GM18505 (cell line): ENCODE data around the gene C4A.
"Not testable (repeated sequence)": the region's sequence is repeated elsewhere in the genome, so short reads cannot be mapped to it uniquely, and the experiment has no call there.

Experiments
- ATAC-seq: cut with Tn5 transposase; IDR thresholded peaks from one replicate; pipeline ENCODE4 v1.9.1; 2021; ENCODE audit not compliant: unreplicated experiment
- POLR2A ChIP-seq: IDR thresholded peaks from 4 replicates; pipeline ENCODE4 v1.6.1; 2011; ENCODE audit warnings: borderline replicate concordance; ENCODE audit not compliant: insufficient read depth, insufficient read length; ENCODE audit errors: extremely low read depth

C4A gene

DNA sequence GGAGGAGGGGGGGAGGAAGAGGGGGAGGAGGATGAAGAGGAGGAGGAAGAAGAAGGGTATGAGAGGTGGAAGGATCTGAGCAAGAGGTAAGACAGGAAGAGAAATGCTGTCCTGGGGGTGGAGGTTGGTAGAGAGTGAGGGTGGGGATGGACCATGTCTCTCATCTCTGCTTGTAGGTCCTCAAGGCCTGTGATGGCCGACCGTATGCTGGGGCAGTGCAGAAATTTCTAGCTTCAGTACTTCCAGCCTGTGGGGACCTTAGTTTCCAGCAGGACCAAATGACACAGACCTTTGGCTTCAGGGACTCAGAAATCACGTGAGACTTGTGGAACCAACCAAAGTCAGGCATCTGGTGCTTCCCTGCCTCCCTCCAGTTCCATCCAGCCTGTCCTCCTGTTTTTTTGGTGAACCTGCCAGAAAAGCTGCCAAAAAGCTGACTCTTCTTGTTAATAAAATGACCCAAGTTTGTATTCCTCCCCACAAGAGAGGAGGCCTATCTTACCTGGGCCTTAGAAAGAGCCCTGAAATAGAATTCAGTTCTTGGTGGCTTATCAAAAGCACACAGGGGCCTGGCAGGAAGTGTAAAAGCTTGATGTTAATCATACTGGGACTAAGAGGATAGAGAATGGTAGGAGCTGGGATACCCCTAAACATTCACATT is 2.5 kb upstream of the C4A start:
- no peak for TF ChIP-seq POLR2A
- no peak for ATAC-seq

DNA sequence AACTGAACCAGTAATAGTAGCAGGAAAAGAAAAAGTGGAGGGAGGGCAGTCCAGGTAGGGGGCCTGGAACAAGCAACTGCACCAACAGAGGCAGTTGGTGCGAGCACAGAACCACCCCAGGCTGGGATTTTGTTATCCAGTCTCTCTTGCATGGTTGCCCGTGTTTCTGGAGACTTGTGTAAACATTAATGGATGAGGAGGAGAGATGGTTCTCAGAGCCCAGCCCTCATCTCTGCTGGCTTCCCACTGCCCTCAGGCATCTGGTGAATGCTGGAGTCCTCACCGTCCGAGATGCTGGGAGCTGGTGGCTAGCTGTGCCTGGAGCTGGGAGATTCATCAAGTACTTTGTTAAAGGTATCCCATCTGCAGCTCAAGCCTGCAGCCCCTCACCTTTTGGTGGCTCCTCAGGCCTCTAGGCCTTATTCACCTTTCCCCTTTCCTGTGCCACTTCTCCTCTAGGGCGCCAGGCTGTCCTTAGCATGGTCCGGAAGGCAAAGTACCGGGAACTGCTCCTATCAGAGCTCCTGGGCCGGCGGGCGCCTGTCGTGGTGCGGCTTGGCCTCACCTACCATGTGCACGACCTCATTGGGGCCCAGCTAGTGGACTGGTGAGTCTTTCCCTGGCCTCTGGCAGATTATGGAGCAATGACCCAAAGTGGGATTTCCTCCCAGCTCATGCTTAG is 1.5 kb upstream of the C4A start:
- ATAC-seq = not testable (repeated sequence)

DNA sequence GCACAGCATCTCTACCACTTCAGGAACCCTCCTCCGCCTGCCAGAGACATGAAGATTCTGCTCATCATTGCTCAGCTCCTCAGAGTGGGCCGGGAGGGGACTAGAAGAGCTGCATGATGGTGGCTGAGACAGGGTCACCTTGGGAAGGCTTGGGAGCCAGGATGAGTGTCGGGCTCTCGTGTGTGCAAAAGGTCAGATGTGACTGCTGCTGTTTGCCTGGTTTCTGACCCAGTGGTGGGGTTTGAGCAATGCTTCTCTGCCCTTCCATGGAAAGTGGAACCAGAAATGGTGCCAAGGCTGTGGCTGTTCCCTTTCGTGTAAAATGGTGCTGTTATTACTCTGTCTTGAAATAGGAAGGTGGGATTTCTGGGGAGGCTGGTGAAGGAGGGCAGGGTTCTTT is 859 bp upstream of the C4A start:
- not testable (repeated sequence) for ATAC-seq

DNA sequence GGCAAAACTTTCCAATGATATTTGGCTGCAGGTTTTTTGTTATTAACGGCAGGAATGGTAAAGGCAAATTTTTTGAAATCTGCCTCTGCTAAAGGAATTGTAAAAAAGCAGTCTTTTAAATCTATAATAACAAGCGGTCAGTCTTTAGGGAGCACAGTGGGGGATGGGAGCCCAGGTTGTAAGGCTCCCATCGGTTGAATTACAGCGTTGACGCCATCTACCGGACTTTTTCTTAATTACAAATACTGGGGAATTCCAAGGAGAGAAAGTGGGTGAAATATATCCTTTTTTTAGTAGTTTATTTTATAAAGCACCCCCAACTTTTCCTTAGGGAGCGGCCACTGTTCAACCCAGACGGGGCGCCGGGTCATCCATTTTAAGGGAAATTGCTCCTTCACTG is 7.5 kb downstream of the C4A start:
- not testable (repeated sequence) for ATAC-seq

DNA sequence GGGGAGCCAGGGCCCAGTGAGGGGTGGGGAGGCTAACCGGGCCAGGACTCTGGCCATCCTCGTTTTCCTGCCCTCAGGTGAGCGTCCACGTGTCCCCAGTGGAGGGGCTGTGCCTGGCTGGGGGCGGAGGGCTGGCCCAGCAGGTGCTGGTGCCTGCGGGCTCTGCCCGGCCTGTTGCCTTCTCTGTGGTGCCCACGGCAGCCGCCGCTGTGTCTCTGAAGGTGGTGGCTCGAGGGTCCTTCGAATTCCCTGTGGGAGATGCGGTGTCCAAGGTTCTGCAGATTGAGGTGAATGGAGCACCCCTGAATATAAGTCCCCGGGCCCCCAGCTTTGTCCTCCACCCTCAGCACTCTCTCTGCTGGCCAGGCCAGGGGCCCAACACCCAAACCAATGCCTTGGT is 12.6 kb downstream of the C4A start:
- ATAC-seq = not testable (repeated sequence)

DNA sequence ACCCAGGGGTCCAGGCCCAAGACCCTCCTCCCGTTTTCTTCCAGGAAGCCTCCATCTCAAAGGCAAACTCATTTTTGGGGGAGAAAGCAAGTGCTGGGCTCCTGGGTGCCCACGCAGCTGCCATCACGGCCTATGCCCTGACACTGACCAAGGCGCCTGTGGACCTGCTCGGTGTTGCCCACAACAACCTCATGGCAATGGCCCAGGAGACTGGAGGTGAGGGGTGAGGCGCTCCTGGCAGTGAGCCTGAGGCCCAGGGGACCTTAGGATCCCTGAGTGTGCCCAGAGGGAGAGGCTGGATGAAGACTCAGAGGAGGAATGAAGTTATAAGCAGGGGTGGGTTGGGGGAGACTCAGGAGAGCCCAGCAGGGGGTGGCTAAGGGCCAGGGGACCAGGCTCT is 14.5 kb downstream of the C4A start:
- not testable (repeated sequence) for ATAC-seq

DNA sequence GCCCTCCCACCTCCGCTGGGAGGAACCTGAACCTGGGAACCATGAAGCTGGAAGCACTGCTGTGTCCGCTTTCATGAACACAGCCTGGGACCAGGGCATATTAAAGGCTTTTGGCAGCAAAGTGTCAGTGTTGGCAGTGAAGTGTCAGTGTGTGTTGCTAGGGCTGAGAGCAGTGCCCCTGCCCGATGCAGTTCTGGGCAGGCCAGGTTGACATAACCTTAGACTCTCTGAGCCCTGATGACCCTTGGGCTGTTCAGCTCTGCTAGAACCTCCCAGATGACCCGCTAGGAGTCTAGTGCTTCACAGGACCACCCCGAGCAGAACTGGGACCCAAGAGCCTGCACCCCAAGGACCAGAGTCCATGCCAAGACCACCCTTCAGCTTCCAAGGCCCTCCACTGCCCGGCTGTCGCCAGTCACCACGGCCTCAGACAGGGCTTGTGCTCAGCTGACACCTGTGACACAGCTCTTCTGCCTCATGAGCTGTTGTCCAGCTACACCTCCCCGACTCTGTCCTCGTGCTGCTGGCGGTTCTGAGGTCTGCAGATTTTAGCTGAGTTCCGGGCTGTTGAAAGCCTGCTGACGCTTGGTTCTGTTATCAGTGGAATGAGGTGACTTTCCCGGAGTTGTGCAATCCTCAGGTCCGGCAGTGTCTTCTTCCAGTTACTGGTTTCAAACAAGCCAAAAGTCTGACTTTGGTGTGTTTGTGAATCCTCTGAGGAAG is 20.9 kb downstream of the C4A start:
- ATAC-seq = not testable (repeated sequence)

DNA sequence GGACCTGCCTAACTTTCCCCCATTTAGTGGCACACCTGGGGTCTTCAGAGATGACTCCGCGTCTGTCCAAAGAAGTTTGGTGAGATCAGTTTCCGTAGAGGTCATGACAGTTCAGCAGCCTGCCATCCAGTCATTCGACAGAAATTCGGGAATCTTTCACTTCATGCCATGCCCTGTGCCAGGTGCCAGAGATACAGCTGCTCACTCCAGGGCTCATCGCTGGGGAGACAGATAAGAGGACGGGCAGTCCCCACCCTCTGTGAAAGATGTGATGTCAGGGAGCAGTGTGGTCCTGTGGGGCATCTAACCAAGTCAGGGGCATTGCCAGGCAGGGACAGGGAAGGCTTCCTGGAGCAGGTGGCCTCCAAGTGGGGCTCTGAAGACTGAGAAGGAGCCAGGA is 21.4 kb downstream of the C4A start:
- ATAC-seq = not testable (repeated sequence)

DNA sequence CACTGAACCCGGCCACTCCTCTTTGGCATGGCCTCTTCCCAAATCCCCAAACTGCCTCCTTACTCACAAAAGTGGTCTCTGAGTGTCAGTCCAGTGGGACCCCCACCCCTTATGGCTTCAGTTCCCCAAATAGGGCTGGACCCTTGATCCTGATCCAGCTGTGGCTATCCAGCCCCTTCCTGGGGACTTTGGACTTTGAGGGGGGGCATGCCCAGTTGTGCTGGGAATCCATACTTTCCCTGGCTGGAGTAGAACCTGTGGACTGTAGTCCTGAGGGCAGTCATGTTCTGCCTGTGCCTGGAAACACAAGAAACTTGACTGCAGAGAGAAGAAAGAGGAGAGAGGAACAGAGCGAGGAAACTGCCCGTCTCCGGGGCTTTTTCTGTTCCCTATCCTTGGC is 22.5 kb downstream of the C4A start:
- ATAC-seq = not testable (repeated sequence)

DNA sequence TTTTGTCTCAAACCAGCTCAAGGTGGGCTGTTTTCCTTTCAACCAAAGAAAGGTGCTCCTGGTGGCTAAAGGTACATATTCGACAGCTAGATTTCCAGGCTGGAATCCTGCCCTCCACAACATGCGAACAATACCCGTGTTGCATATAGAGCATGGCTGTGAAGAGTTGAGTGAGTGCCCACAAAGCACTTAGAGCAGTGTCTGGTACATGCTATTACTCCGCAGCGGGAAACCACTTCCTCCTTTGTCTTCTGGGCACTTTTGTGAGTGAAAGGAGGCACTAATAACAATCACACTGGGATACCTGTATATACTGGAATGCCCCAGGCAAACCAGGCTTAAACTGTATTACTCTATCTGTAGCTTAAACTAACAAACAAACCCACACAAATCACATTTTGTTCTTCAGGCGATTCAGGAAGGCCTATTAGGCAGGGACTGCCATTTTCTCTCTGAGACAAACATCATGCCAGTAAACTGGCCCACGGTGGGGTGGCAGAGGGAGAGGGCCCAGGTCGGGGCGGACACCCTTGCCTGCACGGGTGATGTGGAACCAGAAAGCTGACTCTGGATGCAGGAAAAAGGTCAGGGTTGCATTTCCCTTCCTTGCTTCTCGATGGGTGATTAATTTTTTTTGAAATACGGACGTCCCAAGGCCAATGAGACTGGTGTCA is 23.1 kb downstream of the C4A start:
- ATAC-seq = not testable (repeated sequence)

DNA sequence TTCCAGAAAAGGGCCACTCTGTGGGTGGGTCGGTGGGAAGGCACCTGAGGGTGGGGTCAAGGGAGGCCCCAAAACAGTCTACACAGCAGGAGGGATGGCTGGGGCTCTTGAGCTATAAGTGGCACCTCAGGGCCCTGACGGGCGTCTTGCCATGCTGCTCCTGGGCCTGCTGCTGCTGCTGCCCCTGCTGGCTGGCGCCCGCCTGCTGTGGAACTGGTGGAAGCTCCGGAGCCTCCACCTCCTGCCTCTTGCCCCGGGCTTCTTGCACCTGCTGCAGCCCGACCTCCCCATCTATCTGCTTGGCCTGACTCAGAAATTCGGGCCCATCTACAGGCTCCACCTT is 23.7 kb downstream of the C4A start:
- ATAC-seq = not testable (repeated sequence)

DNA sequence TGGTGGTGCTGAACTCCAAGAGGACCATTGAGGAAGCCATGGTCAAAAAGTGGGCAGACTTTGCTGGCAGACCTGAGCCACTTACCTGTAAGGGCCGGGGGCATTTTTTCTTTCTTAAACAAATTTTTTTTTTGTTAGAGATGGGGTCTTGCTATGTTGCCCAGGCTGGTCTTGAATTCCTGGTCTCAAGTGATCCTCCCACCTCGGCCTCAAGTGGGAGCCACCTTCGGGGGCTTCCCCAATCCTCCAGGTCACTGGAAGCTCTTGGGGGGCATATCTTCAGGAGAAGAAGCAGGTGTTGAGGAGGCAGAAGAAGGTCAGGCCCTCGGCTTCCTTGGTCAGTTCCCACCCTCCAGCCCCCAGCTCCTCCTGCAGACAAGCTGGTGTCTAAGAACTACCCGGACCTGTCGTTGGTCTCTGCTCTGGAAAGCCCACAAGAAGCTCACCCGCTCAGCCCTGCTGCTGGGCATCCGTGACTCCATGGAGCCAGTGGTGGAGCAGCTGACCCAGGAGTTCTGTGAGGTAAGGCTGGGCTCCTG is 24.2 kb downstream of the C4A start:
- ATAC-seq = not testable (repeated sequence)

DNA sequence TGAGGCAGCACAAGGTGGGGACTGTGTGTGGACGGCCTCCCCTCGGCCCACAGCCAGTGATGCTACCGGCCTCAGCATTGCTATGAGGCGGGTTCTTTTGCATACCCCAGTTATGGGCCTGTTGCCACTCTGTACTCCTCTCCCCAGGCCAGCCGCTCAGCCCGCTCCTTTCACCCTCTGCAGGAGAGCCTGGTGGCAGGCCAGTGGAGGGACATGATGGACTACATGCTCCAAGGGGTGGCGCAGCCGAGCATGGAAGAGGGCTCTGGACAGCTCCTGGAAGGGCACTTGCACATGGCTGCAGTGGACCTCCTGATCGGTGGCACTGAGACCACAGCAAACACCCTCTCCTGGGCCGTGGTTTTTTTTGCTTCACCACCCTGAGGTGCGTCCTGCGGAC is 25.2 kb downstream of the C4A start:
- not testable (repeated sequence) for ATAC-seq

DNA sequence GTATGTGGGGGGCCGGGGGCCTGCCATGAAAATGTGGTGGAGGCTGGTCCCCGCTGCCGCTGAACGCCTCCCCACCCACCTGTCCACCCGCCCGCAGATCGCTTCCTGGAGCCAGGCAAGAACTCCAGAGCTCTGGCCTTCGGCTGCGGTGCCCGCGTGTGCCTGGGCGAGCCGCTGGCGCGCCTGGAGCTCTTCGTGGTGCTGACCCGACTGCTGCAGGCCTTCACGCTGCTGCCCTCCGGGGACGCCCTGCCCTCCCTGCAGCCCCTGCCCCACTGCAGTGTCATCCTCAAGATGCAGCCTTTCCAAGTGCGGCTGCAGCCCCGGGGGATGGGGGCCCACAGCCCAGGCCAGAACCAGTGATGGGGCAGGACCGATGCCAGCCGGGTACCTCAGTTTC is 26.2 kb downstream of the C4A start:
- ATAC-seq = not testable (repeated sequence)

DNA sequence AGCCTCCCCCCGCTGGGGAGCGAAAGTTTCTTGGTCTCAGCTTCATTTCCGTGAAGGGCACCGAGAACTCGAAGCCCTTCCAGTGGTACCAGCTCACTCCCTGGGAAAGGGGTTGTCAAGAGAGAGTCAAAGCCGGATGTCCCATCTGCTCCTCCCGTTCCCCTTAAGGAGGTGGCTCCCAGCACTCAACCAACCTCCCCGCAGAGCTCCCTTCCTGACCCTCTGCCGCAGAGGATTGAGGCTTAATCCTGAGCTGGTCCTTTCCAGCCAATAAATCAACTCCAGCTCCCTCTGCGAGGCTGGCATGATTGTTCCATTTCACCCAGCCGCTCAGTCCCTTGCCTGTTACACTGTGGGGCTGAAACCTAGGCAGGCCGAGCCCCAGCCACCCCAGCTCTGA is 26.8 kb downstream of the C4A start:
- ATAC-seq = not testable (repeated sequence)

DNA sequence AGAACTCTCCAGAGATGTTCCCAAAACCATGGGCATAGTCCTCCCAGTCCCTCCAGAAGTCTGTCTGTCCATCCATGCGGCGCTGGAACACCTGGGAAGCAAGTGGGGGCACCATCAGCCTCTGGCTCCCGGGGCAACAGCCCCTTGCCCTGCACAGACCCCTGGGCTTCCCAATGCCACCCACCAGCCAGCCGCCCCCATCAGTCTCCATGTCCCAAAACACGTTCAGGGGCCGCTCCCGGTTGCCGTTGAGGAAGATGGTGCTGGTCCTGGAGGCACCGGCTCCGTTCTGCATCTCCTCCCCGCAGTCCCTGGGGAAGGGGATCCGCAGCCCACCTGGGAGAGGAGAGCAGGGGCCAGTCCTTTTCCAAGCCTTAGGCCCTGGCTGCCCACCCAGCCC is 27.7 kb downstream of the C4A start:
- ATAC-seq = not testable (repeated sequence)

DNA sequence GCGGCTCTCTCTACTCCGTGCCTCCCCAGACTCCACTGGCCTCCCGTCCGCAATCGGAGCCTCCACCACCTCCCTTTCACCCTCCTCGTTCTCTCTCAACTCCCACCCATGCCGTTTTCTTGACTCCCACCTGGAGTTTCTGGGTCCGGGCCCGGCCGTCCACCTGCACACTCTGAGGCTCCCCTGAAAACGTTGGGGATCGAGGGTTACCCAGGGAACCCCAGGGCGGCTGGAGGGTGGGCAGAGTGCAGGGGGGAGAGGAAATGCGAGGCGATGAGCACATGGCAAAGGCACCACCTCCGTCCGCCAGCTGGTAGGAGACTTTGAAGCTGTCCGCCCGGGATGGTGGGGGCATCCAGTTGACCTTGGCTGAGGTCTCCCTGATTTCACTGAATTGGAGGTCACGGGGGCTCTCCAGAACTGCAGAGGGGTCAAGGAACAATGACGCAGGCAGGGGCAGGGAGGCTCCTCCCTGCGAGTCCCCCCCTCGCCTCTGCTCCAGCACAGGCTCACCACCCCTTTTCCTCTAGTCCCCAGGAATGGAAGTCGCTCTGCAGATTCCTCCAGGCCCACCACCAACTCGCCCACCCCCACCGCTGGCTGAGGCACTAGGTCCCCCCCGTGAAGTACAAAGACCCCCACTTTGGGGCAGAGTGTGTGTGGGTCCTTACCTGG is 29.1 kb downstream of the C4A start:
- ATAC-seq = not testable (repeated sequence)

DNA sequence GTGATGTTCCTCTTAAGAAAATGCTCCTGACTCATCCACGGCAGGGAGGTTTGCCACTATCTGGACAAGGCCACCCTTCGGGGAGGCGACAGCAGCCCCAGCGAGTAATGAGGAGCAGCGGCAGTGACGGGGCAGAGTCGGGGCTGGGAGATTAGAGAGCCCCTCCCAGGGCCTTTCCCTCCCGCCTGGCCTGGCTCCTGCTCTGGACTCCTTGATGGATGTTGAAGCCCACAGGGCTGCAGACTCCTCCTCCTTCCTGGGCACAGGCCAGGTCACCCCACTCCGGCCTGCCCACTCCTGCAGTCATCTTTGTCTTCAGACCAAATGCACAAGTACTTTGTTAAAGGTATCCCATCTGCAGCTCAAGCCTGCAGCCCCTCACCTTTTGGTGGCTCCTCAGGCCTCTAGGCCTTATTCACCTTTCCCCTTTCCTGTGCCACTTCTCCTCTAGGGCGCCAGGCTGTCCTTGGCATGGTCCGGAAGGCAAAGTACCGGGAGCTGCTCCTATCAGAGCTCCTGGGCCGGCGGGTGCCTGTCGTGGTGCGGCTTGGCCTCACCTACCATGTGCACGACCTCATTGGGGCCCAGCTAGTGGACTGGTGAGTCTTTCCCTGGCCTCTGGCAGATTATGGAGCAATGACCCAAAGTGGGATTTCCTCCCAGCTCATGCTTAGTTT is 31.2 kb downstream of the C4A start:
- not testable (repeated sequence) for ATAC-seq

DNA sequence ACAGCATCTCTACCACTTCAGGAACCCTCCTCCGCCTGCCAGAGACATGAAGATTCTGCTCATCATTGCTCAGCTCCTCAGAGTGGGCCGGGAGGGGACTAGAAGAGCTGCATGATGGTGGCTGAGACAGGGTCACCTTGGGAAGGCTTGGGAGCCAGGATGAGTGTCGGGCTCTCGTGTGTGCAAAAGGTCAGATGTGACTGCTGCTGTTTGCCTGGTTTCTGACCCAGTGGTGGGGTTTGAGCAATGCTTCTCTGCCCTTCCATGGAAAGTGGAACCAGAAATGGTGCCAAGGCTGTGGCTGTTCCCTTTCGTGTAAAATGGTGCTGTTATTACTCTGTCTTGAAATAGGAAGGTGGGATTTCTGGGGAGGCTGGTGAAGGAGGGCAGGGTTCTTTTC is 31.9 kb downstream of the C4A start:
- ATAC-seq = not testable (repeated sequence)

DNA sequence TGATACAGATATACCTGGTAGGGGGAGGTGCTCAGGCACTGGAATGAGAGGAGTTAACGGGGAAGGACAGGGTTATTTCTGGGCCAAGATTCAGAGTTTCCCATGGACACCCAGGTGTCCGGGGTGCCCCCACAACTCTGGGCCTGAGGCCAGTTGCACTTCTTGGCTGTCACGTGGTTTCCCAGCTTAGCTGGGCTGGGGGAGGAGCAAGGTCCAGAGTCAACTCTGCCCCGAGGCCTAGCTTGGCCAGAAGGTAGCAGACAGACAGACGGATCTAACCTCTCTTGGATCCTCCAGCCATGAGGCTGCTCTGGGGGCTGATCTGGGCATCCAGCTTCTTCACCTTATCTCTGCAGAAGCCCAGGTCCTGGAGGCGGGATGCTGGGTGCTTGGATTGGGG is 32.7 kb downstream of the C4A start, which contains the start of gene C4B:
C4B (plus strand) TSS at position 249 of the 400 bp plus-strand sequence; CDS start at position 300, 51 bp downstream.
- not testable (repeated sequence) for ATAC-seq
